Measurements from ENCODE around the gene GUCY1B1. TPM values are rescaled to one million over a fixed set of nuclear protein-coding genes. Genes with fewer than 3 reads are reported as not detected.

GUCY1B1 gene
- polyA plus RNA-seq, 1 of the 3 experiments (the other 2 are of a cell fraction), result 0.38 TPM

GRCh38 chr4:155757745-155758265, 1.0 kb upstream of the GUCY1B1 start:
- POLR2A ChIA-PET, result interaction anchor here (1.3 kb wide), 1 partner anchor 16 kb away, joined by 3 read pairs; no protein-coding TSS in a partner anchor
- no peaks in the 10 kb centered on the region for H3K36me3 ChIP-seq (replicated peaks in 1 of 2; ENCODE audit: control insufficient read depth in 1 of 2, insufficient read depth in 2 of 2, low read length in 1 of 2)
- H3K9me2 ChIP-seq, result no peaks in the 10 kb centered on the region
- H3F3A ChIP-seq (replicated peaks; ENCODE audit: insufficient read depth), result no peaks in the 10 kb centered on the region
- H2AFZ ChIP-seq (ENCODE audit: low read depth), result no peak overlapping the region
- no peaks in the 10 kb centered on the region for H3K79me2 ChIP-seq (ENCODE audit: insufficient read depth)
- H3K9me3 ChIP-seq, result no peaks in the 10 kb centered on the region
- H3K4me2 ChIP-seq, result no peak overlapping the region
- DNase-seq, result no peak
- peaks cover 0 to 3% of the 10 kb centered on the region in 2 experiments; a peak in 1 of 4 replicates for H3K4me1 ChIP-seq (ENCODE audit: control insufficient read depth in 1 of 2, insufficient read depth in 2 of 2, low read depth in 1 of 2, low read length in 1 of 2)
- H3K27me3 ChIP-seq (ENCODE audit: insufficient read depth), result no peaks in the 10 kb centered on the region
- 94% methylated on average over 1 of the region's 1 CpG for WGBS (ENCODE audit: low lambda C conversion rate)
- no peak overlapping the region for H3K27ac ChIP-seq (ENCODE audit: low read depth in 2 of 2, low read length in 1 of 2)
- H3K9ac ChIP-seq, result no peak overlapping the region
- TF ChIP-seq ZBTB33 (IDR thresholded peaks at IDR 0.05; ENCODE audit: borderline replicate concordance, low read depth) (no peak), CTCF (IDR thresholded peaks at IDR 0.05) (no peak), GATA2 (CRISPR knock-in tag; IDR thresholded peaks at IDR 0.05) (no peak), TCF12 (IDR thresholded peaks at IDR 0.05) (no peak), MXI1 (IDR thresholded peaks at IDR 0.05; ENCODE audit: low read depth, low read length) (no peak), ELF1 (IDR thresholded peaks at IDR 0.05) (no peak)
- TF ChIP-seq, protein P1, sequence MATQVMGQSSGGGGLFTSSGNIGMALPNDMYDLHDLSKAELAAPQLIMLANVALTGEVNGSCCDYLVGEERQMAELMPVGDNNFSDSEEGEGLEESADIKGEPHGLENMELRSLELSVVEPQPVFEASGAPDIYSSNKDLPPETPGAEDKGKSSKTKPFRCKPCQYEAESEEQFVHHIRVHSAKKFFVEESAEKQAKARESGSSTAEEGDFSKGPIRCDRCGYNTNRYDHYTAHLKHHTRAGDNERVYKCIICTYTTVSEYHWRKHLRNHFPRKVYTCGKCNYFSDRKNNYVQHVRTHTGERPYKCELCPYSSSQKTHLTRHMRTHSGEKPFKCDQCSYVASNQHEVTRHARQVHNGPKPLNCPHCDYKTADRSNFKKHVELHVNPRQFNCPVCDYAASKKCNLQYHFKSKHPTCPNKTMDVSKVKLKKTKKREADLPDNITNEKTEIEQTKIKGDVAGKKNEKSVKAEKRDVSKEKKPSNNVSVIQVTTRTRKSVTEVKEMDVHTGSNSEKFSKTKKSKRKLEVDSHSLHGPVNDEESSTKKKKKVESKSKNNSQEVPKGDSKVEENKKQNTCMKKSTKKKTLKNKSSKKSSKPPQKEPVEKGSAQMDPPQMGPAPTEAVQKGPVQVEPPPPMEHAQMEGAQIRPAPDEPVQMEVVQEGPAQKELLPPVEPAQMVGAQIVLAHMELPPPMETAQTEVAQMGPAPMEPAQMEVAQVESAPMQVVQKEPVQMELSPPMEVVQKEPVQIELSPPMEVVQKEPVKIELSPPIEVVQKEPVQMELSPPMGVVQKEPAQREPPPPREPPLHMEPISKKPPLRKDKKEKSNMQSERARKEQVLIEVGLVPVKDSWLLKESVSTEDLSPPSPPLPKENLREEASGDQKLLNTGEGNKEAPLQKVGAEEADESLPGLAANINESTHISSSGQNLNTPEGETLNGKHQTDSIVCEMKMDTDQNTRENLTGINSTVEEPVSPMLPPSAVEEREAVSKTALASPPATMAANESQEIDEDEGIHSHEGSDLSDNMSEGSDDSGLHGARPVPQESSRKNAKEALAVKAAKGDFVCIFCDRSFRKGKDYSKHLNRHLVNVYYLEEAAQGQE (IDR thresholded peaks at IDR 0.05; ENCODE audit: low read depth, low read length), result no peak
- CTCF ChIA-PET, result interaction anchor here (0.7 to 3.0 kb wide), 9 partner anchors 9 to 354 kb away, joined by 3 to 15 read pairs (median 3); partner anchors contain the start of gene CTSO
- H3K4me3 ChIP-seq (ENCODE audit: low read depth in 2 of 2, low read length in 1 of 2), result no peak overlapping the region
- H4K20me1 ChIP-seq (ENCODE audit: insufficient read depth), result no peaks in the 10 kb centered on the region

All from SK-N-SH (cell line).